Measurements from ENCODE around the gene CCDC71.

The CCDC71 gene

GRCh38 chr3:49170744-49171118 lies 4.6 kb upstream of the CCDC71 start:
- no peak for DNase-seq (ENCODE audit: low read depth)

DNA sequence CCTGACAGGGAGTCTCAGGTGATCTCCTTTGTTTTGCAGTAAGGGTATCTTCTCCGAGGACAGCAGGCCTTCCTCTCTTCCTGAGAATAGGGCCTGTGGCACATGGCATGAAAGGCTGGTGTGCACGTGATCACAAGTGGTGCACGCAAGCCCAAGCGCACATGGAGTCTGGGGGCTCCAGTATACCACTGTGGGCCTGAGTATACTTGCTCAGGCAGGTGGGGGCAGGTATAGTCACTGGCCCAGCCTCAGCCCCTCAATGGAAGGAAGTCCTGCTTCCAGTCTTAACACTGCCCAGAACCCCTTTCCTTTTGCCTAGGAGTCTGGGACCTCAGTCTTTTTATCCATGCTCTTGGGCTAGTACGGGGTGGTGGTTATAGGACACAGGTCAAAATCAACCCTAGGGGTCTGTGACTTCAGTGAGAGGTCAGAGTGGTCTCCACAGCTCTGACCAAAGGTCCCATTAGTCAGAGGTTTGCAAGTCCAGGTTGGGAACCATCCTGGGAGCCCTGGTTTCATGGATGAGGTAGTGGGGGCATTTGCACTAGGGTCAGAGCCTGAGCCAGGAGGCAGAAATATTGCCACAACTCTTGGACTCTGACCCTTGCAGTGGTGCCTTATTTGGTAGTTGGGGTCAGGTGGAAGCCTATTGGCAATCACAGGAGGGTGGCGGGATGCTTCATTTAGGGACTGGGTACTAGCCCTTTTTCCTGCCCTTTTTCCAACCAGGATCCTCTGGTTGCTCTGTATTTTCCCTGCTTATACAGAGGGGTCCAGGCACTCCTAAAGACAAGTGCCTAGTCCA lies 823 bp upstream of the CCDC71 start:
- no peak for DNase-seq (ENCODE audit: low read depth)

- DNase-seq (ENCODE audit: low read depth): no peak
Observed at GRCh38 chr3:49164983-49165720, 979 bp downstream of the CCDC71 start.

- DNase-seq (ENCODE audit: low read depth): no peak
Observed at GRCh38 chr3:49163609-49164008, 2.5 kb downstream of the CCDC71 start.

GRCh38 chr3:49162751-49163419 lies 3.2 kb downstream of the CCDC71 start:
- DNase-seq (ENCODE audit: low read depth): no peak

DNA sequence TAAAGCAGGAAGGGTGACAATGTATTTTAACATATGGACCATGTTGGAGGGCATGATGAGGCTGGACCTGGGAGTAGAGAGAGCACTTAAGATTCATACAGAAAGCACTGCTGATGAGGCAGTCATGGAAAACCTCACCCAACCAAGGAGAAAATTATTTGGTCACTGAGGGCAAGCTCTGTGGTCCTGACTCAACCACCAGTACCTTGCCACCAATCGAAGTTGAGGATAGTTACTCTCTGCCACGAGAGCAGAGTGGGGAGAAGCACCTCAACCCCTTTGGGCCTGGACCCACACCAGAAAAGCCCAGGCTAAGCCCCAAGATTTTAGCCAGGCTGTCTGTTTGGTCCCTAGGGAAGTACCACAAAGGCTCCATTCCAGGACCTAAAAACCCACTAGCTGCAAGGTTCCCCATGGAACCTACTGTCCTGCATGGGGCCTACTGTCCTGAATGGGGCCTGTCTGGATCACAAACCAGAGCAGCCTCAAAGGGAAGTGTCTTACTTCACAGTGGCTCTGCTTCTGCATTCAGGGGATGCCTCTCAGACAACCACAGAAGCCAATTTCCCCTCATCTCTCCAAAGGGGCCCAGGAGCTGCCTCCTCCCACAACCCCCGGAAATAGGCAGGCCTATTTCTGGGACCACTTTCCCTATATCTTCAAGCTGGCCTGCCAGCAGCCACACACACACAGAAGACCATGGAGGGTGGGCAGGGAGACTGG lies 4.2 kb downstream of the CCDC71 start:
- DNase-seq (ENCODE audit: low read depth): no peak

DNA sequence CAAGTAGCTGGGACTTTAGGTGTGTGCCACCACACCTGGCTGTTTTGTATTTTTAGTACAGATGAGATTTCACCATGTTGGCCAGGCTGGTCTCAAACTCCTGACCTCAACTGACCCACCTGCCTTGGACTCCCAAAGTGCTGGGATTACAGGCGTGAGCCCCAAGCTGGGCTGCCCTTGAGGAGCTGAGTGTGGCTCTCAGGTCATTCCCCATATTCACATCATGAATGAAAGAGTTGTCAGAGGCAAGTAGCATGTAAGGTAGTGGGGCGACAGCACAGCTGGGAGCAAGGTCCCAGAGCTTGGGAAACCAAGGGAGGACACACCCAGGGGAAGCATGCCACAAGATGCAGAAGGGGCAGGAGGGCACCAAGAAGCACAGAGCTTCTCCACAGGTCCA lies 4.9 kb downstream of the CCDC71 start:
- no peak for DNase-seq (ENCODE audit: low read depth)

GRCh38 chr3:49158792-49159191 lies 7.3 kb downstream of the CCDC71 start:
- no peak for DNase-seq (ENCODE audit: low read depth)

DNA sequence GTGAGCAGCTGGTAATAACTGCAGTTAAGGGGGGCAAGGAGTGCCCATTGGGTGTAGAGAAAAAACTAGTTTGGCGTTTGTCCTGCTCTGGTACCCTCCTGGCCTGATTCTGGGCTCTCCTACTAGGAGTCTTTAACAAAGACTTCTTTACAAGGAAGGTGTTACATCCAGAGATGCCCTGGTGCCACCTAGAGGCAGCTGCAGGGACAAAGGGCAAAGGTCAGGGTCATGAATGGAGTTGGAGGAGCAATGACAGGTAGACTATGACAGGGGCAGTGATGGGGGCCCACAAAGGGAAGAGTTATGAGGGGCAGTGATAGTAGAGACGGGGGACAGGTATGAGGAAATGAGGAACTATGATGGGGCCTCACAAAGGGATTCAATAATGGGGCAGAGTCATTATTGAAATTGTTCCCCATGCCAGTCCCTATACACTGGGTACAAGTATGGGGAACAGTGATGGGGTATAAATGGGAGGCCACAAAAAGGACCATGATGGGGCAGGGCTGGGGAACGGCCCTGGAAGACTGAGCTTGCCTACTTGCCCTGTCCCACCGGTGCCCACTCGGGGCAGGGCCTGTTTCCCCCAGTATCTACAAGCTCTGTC lies 7.9 kb downstream of the CCDC71 start:
- DNase-seq (ENCODE audit: low read depth): peak; percentile 38

DNA sequence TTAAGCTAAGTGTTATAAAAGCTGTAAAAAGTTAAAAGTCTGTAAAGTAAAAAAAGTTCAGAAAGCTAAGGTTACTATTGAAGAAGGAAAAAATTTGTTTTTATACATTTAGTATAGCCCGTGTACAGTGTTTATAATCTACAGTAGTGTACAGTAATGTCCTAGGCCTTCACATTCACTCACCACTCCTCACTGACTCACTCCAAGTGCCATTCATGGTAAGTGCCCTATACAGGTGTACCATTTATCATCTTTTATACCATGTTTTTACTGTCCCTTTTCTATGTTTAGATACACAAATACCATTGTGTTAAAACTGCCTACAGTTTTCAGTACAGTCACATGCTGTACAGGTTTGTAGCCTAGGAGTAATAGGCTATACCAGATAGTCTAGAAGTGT lies 8.8 kb downstream of the CCDC71 start:
- no peak for DNase-seq (ENCODE audit: low read depth)

GRCh38 chr3:49153349-49153912 lies 12.7 kb downstream of the CCDC71 start:
- DNase-seq (ENCODE audit: low read depth): no peak

DNA sequence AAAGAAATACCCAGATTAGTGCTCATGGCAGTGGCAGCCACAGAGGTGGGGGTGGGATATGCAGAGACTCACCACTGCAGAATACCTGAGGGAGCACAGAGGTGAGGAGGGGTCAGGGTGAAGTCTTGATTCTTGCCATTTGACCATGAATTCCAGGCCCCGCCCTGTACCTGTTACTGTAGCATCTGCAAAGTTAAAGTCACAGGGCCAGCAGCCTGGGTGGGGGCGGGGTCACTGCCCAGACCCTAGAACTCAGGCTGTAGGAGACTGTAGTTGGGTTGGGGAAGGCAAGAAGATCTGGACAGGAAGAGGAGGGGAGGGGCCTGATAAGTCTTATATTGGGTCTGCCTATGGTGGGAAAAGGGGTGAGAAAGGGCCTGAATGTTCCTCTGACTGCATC lies 14.5 kb downstream of the CCDC71 start:
- DNase-seq (ENCODE audit: low read depth): no peak

GRCh38 chr3:49148159-49148558 lies 18.0 kb downstream of the CCDC71 start:
- no peak for DNase-seq (ENCODE audit: low read depth)

GRCh38 chr3:49140080-49140479 lies 26.1 kb downstream of the CCDC71 start:
- no peak for DNase-seq (ENCODE audit: low read depth)

DNA sequence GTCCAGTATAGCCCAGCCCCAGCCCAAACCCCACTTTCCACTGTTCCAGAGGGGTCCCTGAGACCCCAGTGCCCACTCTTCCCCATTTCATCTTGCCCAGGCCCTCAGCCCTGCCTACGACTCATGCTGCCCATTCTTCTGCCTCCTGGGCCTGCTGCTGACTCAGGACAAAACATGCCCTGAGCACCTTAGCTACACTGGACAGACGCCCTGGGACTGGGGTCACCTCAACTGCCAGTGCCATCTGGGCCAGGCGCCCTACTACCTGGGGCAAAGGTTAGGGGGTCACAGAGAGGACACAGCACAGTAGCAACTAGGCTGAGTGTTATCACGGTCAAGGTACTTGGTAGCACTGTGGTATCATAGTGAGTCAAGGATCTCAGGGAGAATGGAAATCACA lies 30.6 kb downstream of the CCDC71 start:
- DNase-seq (ENCODE audit: low read depth): no peak

DNA sequence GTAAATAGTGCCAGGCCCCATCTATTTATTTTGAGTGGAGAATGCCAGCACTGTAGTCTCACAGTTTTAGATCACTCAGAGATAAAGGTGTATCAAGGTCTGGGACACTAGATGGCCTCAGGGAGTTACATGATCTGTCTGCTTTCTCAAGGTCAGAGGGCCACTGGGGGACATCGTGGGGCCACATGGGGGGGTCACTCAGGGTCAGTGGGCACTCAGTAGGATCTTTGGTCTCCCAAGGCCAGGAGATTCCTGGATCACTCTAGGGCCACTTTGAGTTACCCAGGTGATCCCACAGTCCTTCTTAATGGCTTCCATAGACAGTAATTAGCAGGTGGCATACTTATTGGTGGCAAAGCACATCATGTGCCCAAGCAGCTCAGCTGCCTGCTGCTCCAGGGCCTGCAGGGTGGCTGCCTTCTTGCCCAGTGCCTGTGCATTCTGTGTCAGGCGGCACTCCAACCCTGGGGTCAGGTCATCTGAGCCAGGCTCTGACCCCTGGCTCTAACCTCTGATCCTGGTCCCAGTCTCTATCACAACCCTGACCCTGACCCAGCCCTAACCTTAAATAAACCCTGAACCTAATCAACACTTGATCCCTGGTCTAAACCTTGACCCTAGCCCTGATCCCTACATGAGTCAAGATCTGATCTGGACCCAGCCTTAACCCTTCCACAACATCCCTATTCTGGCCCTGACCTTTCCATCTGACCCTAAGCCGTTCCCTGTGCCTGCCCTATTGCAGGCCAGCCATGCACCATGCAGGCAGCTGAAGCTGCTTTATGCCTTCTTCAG lies 31.5 kb downstream of the CCDC71 start:
- DNase-seq (ENCODE audit: low read depth): no peak

- no peak for DNase-seq (ENCODE audit: low read depth)
Observed at GRCh38 chr3:49133226-49133951, 32.7 kb downstream of the CCDC71 start.

DNA sequence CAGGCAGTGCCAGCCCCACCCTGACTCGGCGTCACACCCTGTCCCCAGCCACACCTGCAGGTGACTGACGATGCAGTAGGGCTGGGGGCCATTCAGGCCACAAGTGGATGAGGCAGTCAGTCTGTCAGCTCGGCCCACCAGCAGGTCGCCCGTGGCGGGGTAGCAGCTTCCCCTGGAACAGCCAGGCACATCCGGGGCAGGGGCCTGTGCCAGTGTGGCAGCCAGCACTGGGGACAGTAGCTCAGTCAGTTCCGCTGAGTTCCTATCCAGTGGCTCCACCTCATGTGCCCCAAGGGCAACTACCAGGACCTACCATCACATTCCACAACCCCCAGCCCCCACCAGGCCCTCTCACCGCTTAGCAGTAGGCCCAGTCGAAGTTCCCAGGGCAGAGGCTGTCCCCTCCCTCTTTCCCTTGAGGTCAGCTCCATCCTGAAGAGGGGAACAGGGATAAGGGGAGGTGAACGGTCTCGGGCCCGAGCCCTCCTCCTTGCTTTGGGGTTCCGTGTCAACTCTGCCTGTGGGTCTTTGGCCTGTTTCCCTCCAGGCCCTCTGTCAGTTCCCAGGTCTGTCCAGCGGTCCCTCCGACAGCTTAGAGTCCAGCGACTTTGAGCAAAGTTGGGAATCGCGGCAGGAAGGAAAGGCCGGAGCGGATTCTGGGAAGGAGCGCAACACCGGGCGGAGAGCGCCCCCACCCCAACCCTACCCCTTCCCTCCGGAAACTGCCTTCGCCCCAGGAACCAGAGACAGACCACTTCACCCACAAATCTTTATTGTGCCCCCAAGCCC lies 33.5 kb downstream of the CCDC71 start, which contains the start of gene LAMB2:
Gene LAMB2, minus strand, starts transcription at position 614 of the 789 bp plus-strand sequence. Its CDS starts 183 bp downstream, at position 431.
- DNase-seq (ENCODE audit: low read depth): no peak

- no peak for DNase-seq (ENCODE audit: low read depth)
Observed at GRCh38 chr3:49132073-49132436, 34.1 kb downstream of the CCDC71 start.

Data from activated T-helper 1 cell treated with Interleukin-2 at 50 U/mL for 16 hours (primary cell).